HCT116 (cell line): Measurements from ENCODE around the gene UBR2. TPM values are rescaled to one million over a fixed set of nuclear protein-coding genes. Genes with fewer than 3 reads are reported as not detected.

Experiments
- ATAC-seq: fragments of 200-7000 bp; cut with Tn5 transposase; 2 replicates; pipeline ENCODE4 v1.9.1; 2020; ENCODE audit warnings: mild to moderate bottlenecking, moderate library complexity
- BruUV-seq: library from RNA; stranded (reverse); fragments of 400-500 nt; replicated peaks from 2 replicates; lab custom pipeline; 2021; lab: Mats Ljungman, UMichigan
- CTCF ChIA-PET: fragments of 300-600 bp; sonication (Branson Sonifier 250); formaldehyde crosslinking; loops from one replicate; lab custom pipeline; 2021; ENCODE audit warnings: antibody characterized with exemption; lab: Charles Lee
- POLR2A ChIA-PET: fragments of 300-600, 350-600 bp; sonication (Branson Sonifier 250); formaldehyde crosslinking; loops from one replicate; lab custom pipeline; 2021; ENCODE audit warnings: antibody characterized with exemption; lab: Charles Lee
- RAD21 ChIA-PET, 2 experiments: fragments of 300-600 bp; sonication (Branson Sonifier 250); formaldehyde crosslinking; loops; one replicate each; lab custom pipeline; 2023; ENCODE audit warnings: low total read pairs in 2 of 2; ENCODE audit not compliant: uncharacterized antibody in 2 of 2, unreplicated experiment in 2 of 2, low non-redundant PET in 1 of 2; lab: Charles Lee
- DNase-seq: peaks from one replicate; pipeline ENCODE4 v3.0.0-alpha.2; 2010; ENCODE audit warnings: low read depth, low spot score
- H2AFZ ChIP-seq: fragments of 200-600 bp; shearing (Covaris generic), sonication (generic); 2 replicates; pipeline ENCODE4 v1.6.1; 2017; ENCODE audit warnings: low read depth, mixed run types, mixed read lengths, antibody characterized with exemption, low read length; ENCODE audit not compliant: poor library complexity, severe bottlenecking
- H3K27ac ChIP-seq: 2 replicates; pipeline ENCODE4 v1.5.1; 2012; ENCODE audit warnings: low read depth, low read length
- H3K27me3 ChIP-seq: fragments of 200-600 bp; sonication (generic); 2 replicates; pipeline ENCODE4 v1.6.1; 2016; ENCODE audit warnings: mixed run types, low read length, mixed read lengths; ENCODE audit not compliant: insufficient read depth
- H3K36me3 ChIP-seq, 2 experiments: fragments of 200-500 bp in 1 of 2; fragments of 200-600 bp in 1 of 2; sonication (Bioruptor generic) in 1 of 2; sonication (generic) in 1 of 2; 2 replicates each; pipeline versions ENCODE4 v1.5.1 to v1.6.1; 2014 to 2016; ENCODE audit warnings: low read length in 2 of 2, inconsistent platforms in 1 of 2, mixed read lengths in 1 of 2, mixed run types in 1 of 2; ENCODE audit not compliant: insufficient read depth in 2 of 2, control insufficient read depth in 1 of 2
- H3K4me1 ChIP-seq, 2 experiments: fragments of 200-600 bp in 1 of 2; sonication (generic) in 1 of 2; 2 replicates each; pipeline versions ENCODE4 v1.5.1 to v1.6.1; 2012 to 2017; ENCODE audit warnings: low read length in 2 of 2, inconsistent platforms in 1 of 2, mild to moderate bottlenecking in 1 of 2, mixed read lengths in 1 of 2, mixed run types in 1 of 2, moderate library complexity in 1 of 2; ENCODE audit not compliant: insufficient read depth in 2 of 2, control insufficient read depth in 1 of 2
- H3K4me2 ChIP-seq: fragments of 200-600 bp; sonication (generic); 2 replicates; pipeline ENCODE4 v1.6.1; 2017; ENCODE audit warnings: mixed run types, low read length, mixed read lengths
- H3K4me3 ChIP-seq, 2 experiments: fragments of 200-600 bp in 1 of 2; sonication (generic) in 1 of 2; replicated peaks in 1 of 2; 2 replicates each; pipeline ENCODE4 v1.5.1; 2011 to 2016; ENCODE audit warnings: low read length in 2 of 2, control low read depth in 1 of 2, low read depth in 1 of 2, mild to moderate bottlenecking in 1 of 2, mixed read lengths in 1 of 2, mixed run types in 1 of 2
- H3K79me2 ChIP-seq: fragments of 200-600 bp; sonication (generic); 2 replicates; pipeline ENCODE4 v1.6.1; 2017; ENCODE audit warnings: mild to moderate bottlenecking, mixed run types, low read length, moderate library complexity, mixed read lengths; ENCODE audit not compliant: insufficient read depth
- H3K9ac ChIP-seq: fragments of 200-600 bp; sonication (generic); 2 replicates; pipeline ENCODE4 v1.6.1; 2016; ENCODE audit warnings: low read length, mixed read lengths
- H3K9me2 ChIP-seq: fragments of 200-600 bp; sonication (generic), shearing (Covaris generic); 2 replicates; pipeline ENCODE4 v1.6.1; 2017; ENCODE audit warnings: mixed run types, mild to moderate bottlenecking, moderate library complexity; ENCODE audit not compliant: insufficient read depth
- H3K9me3 ChIP-seq, 2 experiments: fragments of 200-500 bp in 1 of 2; fragments of 200-600 bp in 1 of 2; sonication (Bioruptor generic) in 1 of 2; sonication (generic) in 1 of 2; 2 replicates each; pipeline ENCODE4 v1.6.1; 2014 to 2017; ENCODE audit warnings: low read length in 2 of 2, mixed read lengths in 2 of 2, inconsistent platforms in 1 of 2, low read depth in 1 of 2, mild to moderate bottlenecking in 1 of 2, mixed run types in 1 of 2, moderate library complexity in 1 of 2; ENCODE audit not compliant: control insufficient read depth in 1 of 2, insufficient read depth in 1 of 2
- H4K20me1 ChIP-seq: fragments of 200-600 bp; sonication (generic), shearing (Covaris generic); 2 replicates; pipeline ENCODE4 v1.6.1; 2017; ENCODE audit warnings: mixed run types, mild to moderate bottlenecking, moderate library complexity; ENCODE audit not compliant: insufficient read depth
- CBX3 ChIP-seq: IDR thresholded peaks from 2 replicates; pipeline ENCODE4 v1.6.1; 2012; ENCODE audit warnings: low read depth
- CEBPB ChIP-seq: IDR thresholded peaks from 2 replicates; pipeline ENCODE4 v1.6.1; 2012; ENCODE audit warnings: low read depth
- CTCF ChIP-seq, 3 experiments: fragments of 200-600 bp in 1 of 3; sonication (generic) in 1 of 3; IDR thresholded peaks in 2 of 3; conservative IDR thresholded peaks in 1 of 3; 2 replicates each; pipeline ENCODE4 v1.5.1; 2012 to 2017; ENCODE audit warnings: low read depth in 2 of 3, low read length in 2 of 3, antibody characterized with exemption in 1 of 3, borderline replicate concordance in 1 of 3, control low read depth in 1 of 3, mild to moderate bottlenecking in 1 of 3, mixed read lengths in 1 of 3, mixed run types in 1 of 3, moderate library complexity in 1 of 3; ENCODE audit not compliant: insufficient read depth in 1 of 3
- ELF1 ChIP-seq: IDR thresholded peaks from 2 replicates; pipeline ENCODE4 v1.6.1; 2012; ENCODE audit warnings: low read depth, borderline replicate concordance
- EZH2 ChIP-seq: fragments of 200-600 bp; sonication (generic); IDR thresholded peaks from 2 replicates; pipeline ENCODE4 v1.6.1; 2017; ENCODE audit warnings: antibody characterized with exemption, mixed run types
- EZH2phosphoT487 ChIP-seq: fragments of 200-600 bp; IDR thresholded peaks from 2 replicates; pipeline ENCODE4 v1.6.1; 2018; ENCODE audit warnings: antibody characterized with exemption, borderline replicate concordance
- POLR2A ChIP-seq: IDR thresholded peaks from 2 replicates; pipeline ENCODE4 v1.7.0; 2011; ENCODE audit warnings: borderline replicate concordance; ENCODE audit not compliant: insufficient read depth, insufficient read length; ENCODE audit errors: extremely low read depth
- POLR2AphosphoS5 ChIP-seq: IDR thresholded peaks from 2 replicates; pipeline ENCODE4 v1.6.1; 2011; ENCODE audit warnings: mild to moderate bottlenecking, low read depth, low read length, moderate library complexity
- SIN3A ChIP-seq: IDR thresholded peaks from 2 replicates; pipeline ENCODE4 v1.6.1; 2012; ENCODE audit warnings: low read depth
- SP1 ChIP-seq: IDR thresholded peaks from 2 replicates; pipeline ENCODE4 v1.6.1; 2012; ENCODE audit warnings: low read depth
- SRF ChIP-seq: IDR thresholded peaks from 2 replicates; pipeline ENCODE4 v1.6.1; 2012; ENCODE audit warnings: low read depth
- TCF7L2 ChIP-seq: IDR thresholded peaks from 2 replicates; pipeline ENCODE4 v1.7.0; 2011; ENCODE audit warnings: borderline replicate concordance, inconsistent platforms; ENCODE audit not compliant: insufficient read depth, insufficient read length; ENCODE audit errors: extremely low read depth
- ZFX ChIP-seq: fragments of 450-650 bp; IDR thresholded peaks from 2 replicates; pipeline ENCODE4 v1.6.1; 2017
- ZNF274 ChIP-seq: fragments of 200-500 bp; sonication (Bioruptor generic); IDR thresholded peaks from 2 replicates; pipeline ENCODE4 v1.6.1; 2014; ENCODE audit warnings: mild to moderate bottlenecking, low read depth, low read length, inconsistent platforms
- intact Hi-C: fragments of 100-400 bp; cut with micrococcal nuclease; formaldehyde crosslinking; loops from 2 replicates; pipeline ENCODE4 v1.10.0; 2022
- total RNA-seq: library from RNA; stranded (reverse); gene quantifications from one replicate; pipeline ENCODE4 v1.2.1, GENCODE V29; 2021; ENCODE audit not compliant: unreplicated experiment
- TF ChIP-seq, protein P1 (sequence below): IDR thresholded peaks from 2 replicates; pipeline ENCODE4 v1.6.1; 2012
- TF ChIP-seq, protein P2 (sequence below): IDR thresholded peaks from 2 replicates; pipeline ENCODE4 v1.6.1; 2012

Gene UBR2
- total RNA-seq, 1 experiment from 2014 or later: 20.5 TPM

DNA sequence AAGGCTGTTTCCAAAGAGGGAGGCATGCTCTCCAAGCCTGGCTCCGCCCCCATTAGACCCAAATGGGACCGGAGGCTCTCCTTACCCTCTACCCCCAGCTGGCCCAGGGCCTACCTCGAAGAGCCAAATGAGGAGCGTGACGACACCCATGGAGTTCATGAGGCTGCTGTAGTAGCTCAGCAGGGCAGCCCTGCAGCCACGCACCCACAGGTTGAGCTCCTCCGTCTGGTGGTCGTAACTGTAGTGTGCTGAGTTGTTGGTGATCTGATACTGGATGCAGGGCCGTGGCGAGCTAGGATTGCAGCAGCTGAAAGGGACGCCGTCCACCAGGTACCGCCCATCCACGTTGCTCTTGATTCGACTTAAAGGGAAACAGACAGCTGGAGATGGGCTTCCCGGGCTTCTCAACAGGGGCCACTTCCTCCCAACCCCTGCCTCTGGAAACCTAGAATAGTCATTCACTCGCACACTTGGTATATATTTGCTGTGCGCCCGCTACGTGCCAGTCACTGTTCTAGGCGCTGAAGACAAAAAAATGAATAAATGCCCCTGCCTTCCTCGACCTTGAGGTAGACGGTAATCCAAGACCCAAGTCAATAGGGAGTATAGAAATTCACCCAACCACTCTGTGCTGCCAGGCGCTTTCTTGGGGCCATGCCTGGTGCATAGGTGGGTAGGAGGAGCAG lies 140.6 kb downstream of the UBR2 start:
- Histone ChIP-seq H3K27me3 (no peaks in the 10 kb centered on the region), H3K36me3 (no peaks in the 10 kb centered on the region), H3K9ac (no peak overlapping the region), H3K9me3 (no peaks in the 10 kb centered on the region), H3K27ac (no peak overlapping the region), H3K4me1 (peaks cover 0 to 15% of the 10 kb centered on the region in 2 experiments; a peak in 2 of 4 replicates), H2AFZ (no peak overlapping the region), H3K79me2 (no peaks in the 10 kb centered on the region), H3K4me3 (no peak overlapping the region), H3K9me2 (no peaks in the 10 kb centered on the region), H3K4me2 (no peak overlapping the region), H4K20me1 (no peaks in the 10 kb centered on the region)
- intact Hi-C loops: no loop called here
- CTCF ChIA-PET: no interaction called here
- RAD21 ChIA-PET: no interaction called here
- TF ChIP-seq ELF1 (no peak), POLR2A (no peak), EZH2 (no peak), POLR2AphosphoS5 (no peak)
- POLR2A ChIA-PET: interaction anchor here (1.0 kb wide), 1 partner anchor 175 kb away, joined by 3 read pairs; the partner anchor contains the start of gene RPL7L1
- no TSS peak for BruUV-seq
- ATAC-seq: no peak
- no peak for DNase-seq

GRCh38 chr6:42704937-42705374 lies 141.1 kb downstream of the UBR2 start:
- Histone ChIP-seq H3K27me3 (no peaks in the 10 kb centered on the region), H3K36me3 (no peaks in the 10 kb centered on the region), H4K20me1 (no peaks in the 10 kb centered on the region), H3K9ac (no peak overlapping the region), H3K4me1 (peaks cover 0 to 15% of the 10 kb centered on the region in 2 experiments; a peak in 2 of 4 replicates), H3K27ac (no peak overlapping the region), H2AFZ (no peak overlapping the region), H3K4me3 (no peak overlapping the region), H3K79me2 (no peaks in the 10 kb centered on the region), H3K9me3 (no peaks in the 10 kb centered on the region), H3K4me2 (no peak overlapping the region), H3K9me2 (no peaks in the 10 kb centered on the region)
- ChIA-PET RAD21 (no interaction called here), CTCF (no interaction called here), POLR2A (interaction anchor here (1.0 kb wide), 1 partner anchor 175 kb away, joined by 3 read pairs; the partner anchor contains the start of gene RPL7L1)
- DNase-seq (no peak), ATAC-seq (no peak)
- intact Hi-C loops: no loop called here
- BruUV-seq: no TSS peak
- TF ChIP-seq ZNF274: no peak
- TF ChIP-seq CEBPB: no peak
- TF ChIP-seq TCF7L2: no peak
- no peak for TF ChIP-seq SIN3A
- TF ChIP-seq ZFX: no peak
- TF ChIP-seq SRF: no peak
- TF ChIP-seq, protein P1, sequence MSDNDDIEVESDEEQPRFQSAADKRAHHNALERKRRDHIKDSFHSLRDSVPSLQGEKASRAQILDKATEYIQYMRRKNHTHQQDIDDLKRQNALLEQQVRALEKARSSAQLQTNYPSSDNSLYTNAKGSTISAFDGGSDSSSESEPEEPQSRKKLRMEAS: no peak
- no peak for TF ChIP-seq CBX3
- no peak for TF ChIP-seq POLR2A
- TF ChIP-seq, protein P2, sequence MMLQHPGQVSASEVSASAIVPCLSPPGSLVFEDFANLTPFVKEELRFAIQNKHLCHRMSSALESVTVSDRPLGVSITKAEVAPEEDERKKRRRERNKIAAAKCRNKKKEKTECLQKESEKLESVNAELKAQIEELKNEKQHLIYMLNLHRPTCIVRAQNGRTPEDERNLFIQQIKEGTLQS: no peak
- TF ChIP-seq EZH2phosphoT487: no peak
- no peak for TF ChIP-seq CTCF (IDR thresholded peaks at IDR 0.05 in 2 of 3, conservative IDR thresholded peaks at IDR 0.05 in 1 of 3; ENCODE audit: borderline replicate concordance in 1 of 3, insufficient read depth in 1 of 3, low read depth in 2 of 3, low read length in 2 of 3)
- TF ChIP-seq SP1: no peak
- no peak for TF ChIP-seq EZH2
